Right atrium auricular region (tissue), 2 donors: Measurements from ENCODE around the gene GCNT1. TPM values are rescaled to one million over a fixed set of nuclear protein-coding genes. Genes with fewer than 3 reads are reported as not detected.
"Not testable (repeated sequence)": the region's sequence is repeated elsewhere in the genome, so short reads cannot be mapped to it uniquely, and the experiment has no call there.

Experiments
- DNase-seq: peaks from one replicate; pipeline ENCODE4 v3.0.0-alpha.2; 2019; ENCODE audit warnings: low spot score
- H3K27ac ChIP-seq, 2 donors: fragments of 200-600 bp; sonication (generic); 1 replicate in 1 of 2; 2 replicates in 1 of 2; pipeline ENCODE4 v1.5.1; 2016 to 2019
- H3K27me3 ChIP-seq, 2 donors: fragments of 200-600 bp; sonication (generic); one replicate each; pipeline versions ENCODE4 v1.5.1 to v1.6.0; 2017 to 2019
- H3K36me3 ChIP-seq: fragments of 200-600 bp; sonication (generic); one replicate; pipeline ENCODE4 v1.5.1; 2016
- H3K4me1 ChIP-seq, 2 donors: fragments of 200-600 bp; sonication (generic); one replicate each; pipeline versions ENCODE4 v1.5.1 to v1.6.0; 2017 to 2019
- H3K4me3 ChIP-seq, 2 donors: fragments of 200-600 bp; sonication (generic); 1 replicate in 1 of 2; 2 replicates in 1 of 2; pipeline ENCODE4 v1.5.1; 2017 to 2019; ENCODE audit warnings: mild to moderate bottlenecking in 1 of 2, moderate library complexity in 1 of 2
- H3K9me3 ChIP-seq, 2 donors: fragments of 200-600 bp; sonication (generic); one replicate each; pipeline ENCODE4 v1.5.1; 2019
- total RNA-seq, 2 donors: library from RNA; depleted of rRNA; stranded (reverse); fragments of >200 nt; gene quantifications; one replicate each; pipeline ENCODE4 v1.1.0, GENCODE V29; 2016
- TF ChIP-seq, protein P1 (sequence below), 2 donors: fragments of 200-600 bp; sonication (generic); IDR thresholded peaks; one replicate each; pipeline ENCODE4 v1.5.1; 2019; ENCODE audit warnings: antibody characterized with exemption in 2 of 2

Gene GCNT1
- total RNA-seq, 2 donors from 2014 or later = 1.3 to 6.4 TPM

DNA sequence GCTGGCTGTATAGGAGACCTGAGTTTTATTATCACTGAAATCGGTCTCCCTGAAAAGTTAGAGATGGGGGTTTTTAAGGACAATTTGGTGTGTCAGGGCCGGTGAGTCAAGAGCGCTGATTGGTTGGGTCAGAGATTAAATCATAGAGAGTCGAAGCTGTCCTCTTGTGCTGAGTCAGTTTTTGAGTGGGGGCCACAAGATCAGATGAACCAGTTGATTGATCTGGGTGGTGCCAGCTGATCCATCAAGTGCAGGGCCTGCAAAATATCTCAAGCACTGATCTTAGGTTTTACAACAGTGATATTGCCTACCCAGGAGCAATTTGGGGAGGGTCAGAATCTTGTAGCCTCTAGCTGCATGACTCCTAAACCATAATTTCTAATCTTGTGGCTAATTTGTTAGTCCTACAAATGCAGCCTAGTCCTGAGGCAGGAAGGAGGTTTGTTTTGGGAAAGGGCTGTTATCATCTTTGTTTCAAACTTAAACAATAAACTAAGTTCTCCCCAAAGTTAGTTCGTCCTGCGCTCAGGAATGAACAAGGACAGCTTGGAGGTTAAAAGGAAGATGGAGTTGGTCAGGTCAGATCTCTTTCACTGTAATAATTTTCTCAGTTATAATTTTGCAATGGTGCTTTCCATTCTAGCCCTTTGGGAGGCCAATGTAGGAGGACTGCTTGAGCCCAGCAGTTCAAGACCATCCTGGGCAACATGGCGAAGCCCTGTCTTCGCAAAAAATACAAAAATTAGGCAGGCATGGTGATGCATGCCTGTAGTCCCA, 33.1 kb upstream of the GCNT1 start:
- Histone ChIP-seq H3K27ac (no peak overlapping the region), H3K36me3 (no peaks in the 10 kb centered on the region), H3K4me1 (no peaks in the 10 kb centered on the region), H3K4me3 (no peak overlapping the region), H3K9me3 (no peaks in the 10 kb centered on the region), H3K27me3 (no peaks in the 10 kb centered on the region)
- TF ChIP-seq, protein P1, sequence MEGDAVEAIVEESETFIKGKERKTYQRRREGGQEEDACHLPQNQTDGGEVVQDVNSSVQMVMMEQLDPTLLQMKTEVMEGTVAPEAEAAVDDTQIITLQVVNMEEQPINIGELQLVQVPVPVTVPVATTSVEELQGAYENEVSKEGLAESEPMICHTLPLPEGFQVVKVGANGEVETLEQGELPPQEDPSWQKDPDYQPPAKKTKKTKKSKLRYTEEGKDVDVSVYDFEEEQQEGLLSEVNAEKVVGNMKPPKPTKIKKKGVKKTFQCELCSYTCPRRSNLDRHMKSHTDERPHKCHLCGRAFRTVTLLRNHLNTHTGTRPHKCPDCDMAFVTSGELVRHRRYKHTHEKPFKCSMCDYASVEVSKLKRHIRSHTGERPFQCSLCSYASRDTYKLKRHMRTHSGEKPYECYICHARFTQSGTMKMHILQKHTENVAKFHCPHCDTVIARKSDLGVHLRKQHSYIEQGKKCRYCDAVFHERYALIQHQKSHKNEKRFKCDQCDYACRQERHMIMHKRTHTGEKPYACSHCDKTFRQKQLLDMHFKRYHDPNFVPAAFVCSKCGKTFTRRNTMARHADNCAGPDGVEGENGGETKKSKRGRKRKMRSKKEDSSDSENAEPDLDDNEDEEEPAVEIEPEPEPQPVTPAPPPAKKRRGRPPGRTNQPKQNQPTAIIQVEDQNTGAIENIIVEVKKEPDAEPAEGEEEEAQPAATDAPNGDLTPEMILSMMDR (IDR thresholded peaks at IDR 0.05) = no peak
- DNase-seq = no peak

DNA sequence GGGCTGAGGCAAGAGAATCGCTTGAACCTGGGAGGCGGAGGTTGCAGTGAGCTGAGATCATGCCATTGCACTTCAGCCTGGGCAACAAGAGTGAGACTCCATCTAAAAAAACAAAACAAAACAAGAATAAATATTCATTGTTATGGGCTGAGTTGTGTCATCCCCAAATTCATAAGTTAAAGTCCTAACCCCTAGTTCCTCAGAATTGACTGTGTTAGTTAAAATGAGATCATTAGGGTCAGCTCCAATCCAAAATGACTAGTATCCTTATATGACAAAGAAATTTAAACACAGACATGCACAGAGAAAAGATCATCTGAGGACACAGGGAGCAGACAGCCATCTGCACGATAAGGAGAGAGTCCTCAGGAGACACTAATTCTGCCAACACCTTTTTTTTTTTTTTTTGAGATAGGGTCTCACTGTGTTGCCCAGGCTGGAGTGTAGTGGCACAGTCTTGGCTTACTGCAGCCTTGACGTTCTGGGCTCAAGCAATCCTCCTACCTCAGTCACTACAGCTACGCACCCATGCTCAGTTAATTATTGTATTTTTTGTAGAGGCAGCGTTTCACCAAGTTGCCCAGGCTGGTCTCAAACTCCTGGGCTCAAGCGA, 32.1 kb upstream of the GCNT1 start:
- no peak overlapping the region for H3K4me3 ChIP-seq
- no peaks in the 10 kb centered on the region for H3K36me3 ChIP-seq
- no peaks in the 10 kb centered on the region for H3K9me3 ChIP-seq
- TF ChIP-seq, protein P1 (IDR thresholded peaks at IDR 0.05) = no peak
- no peaks in the 10 kb centered on the region for H3K27me3 ChIP-seq
- no peak for DNase-seq
- H3K4me1 ChIP-seq = no peaks in the 10 kb centered on the region
- no peak overlapping the region for H3K27ac ChIP-seq

DNA sequence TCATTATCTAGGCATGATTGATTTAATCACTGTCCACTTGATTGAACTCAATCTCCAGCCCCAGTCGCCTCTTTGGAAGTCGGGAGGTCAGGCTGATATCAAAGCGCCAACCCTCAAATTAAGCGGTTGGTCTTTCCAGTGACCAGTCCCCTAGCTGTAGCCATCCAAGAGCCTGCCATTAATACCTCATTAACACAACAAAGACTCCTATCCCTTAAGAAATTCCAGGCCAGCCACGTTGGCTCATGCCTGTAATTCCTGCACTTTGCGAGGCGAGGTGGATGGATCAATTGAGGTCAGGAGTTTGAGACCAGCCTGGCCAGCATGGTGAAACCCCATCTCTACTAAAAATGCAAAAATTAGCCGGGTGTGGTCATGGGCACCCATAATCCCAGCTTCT, 27.4 kb upstream of the GCNT1 start:
- TF ChIP-seq, protein P1 (IDR thresholded peaks at IDR 0.05) = no peak
- no peak overlapping the region for H3K4me3 ChIP-seq
- DNase-seq = no peak
- no peaks in the 10 kb centered on the region for H3K27me3 ChIP-seq
- H3K4me1 ChIP-seq = no peaks in the 10 kb centered on the region
- H3K27ac ChIP-seq = no peak overlapping the region
- H3K9me3 ChIP-seq = no peaks in the 10 kb centered on the region
- H3K36me3 ChIP-seq = no peaks in the 10 kb centered on the region

DNA sequence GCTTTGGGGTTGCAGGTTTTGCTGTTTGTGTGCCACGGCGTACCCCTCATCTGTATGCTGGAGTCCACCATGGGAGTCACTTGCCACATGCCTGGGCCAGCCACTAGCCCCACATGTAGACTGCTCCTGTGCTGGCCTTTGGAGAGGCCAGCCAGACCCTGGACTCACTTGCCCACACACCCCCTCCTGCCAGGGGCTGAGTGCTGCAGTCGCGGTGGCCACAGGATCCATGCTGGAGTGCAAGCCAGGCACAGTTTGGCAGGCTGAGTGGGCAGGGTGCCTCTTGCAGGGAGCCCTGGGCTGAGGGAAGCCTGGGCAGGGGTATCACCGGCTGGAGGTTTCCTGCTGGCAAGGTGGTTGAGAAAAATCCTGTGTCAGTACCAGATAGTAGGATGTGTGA, 25.6 kb upstream of the GCNT1 start:
- H3K36me3 ChIP-seq = no peaks in the 10 kb centered on the region
- TF ChIP-seq, protein P1 (IDR thresholded peaks at IDR 0.05) = no peak
- DNase-seq = no peak
- H3K27me3 ChIP-seq = no peaks in the 10 kb centered on the region
- no peaks in the 10 kb centered on the region for H3K4me1 ChIP-seq
- no peaks in the 10 kb centered on the region for H3K9me3 ChIP-seq
- H3K4me3 ChIP-seq = no peak overlapping the region
- H3K27ac ChIP-seq = no peak overlapping the region

DNA sequence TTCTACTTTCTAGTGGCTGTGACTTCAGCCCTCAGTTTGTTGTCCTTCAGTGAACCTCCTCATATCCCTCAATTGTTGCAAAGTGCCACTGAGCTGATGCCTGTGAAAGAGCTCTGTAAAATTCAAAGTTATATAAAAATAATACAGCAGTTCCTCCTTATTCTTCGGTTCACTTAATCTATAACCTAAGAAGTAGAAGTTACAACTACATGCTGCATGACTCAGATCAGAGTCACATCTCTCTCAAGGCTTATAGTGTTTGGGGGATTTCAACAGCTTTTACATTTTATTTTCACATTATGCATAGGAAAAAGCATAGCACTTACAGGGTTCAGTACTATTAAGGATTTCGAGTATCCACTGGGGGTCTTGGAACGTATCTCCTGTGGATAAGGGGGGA, 25.1 kb upstream of the GCNT1 start:
- no peak for DNase-seq
- TF ChIP-seq, protein P1 (IDR thresholded peaks at IDR 0.05) = no peak
- Histone ChIP-seq H3K27ac (no peak overlapping the region), H3K4me1 (no peaks in the 10 kb centered on the region), H3K36me3 (no peaks in the 10 kb centered on the region), H3K27me3 (no peaks in the 10 kb centered on the region), H3K4me3 (no peak overlapping the region), H3K9me3 (no peaks in the 10 kb centered on the region)

DNA sequence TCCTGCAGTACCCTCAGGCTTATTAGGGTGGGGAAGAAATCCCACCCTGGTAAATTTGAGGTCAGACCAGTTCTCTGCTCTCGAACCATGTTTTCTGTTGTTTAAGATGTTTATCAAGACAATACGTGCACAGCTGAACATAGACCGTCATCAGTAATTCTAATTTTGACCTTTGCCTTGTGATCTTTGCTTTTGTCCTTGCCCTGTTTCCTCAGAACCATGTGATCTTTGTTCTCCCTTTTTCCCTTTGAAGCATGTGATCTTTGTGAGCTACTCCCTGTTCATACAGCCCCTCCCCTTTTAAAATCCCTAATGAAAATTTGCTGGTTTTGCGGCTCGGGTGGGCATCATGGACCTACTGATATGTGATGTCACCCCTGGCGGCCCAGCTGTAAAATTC, 24.1 kb upstream of the GCNT1 start:
- not testable (repeated sequence) for H3K4me3 ChIP-seq, H3K9me3 ChIP-seq, H3K4me1 ChIP-seq, DNase-seq, H3K27me3 ChIP-seq, H3K36me3 ChIP-seq, H3K27ac ChIP-seq

DNA sequence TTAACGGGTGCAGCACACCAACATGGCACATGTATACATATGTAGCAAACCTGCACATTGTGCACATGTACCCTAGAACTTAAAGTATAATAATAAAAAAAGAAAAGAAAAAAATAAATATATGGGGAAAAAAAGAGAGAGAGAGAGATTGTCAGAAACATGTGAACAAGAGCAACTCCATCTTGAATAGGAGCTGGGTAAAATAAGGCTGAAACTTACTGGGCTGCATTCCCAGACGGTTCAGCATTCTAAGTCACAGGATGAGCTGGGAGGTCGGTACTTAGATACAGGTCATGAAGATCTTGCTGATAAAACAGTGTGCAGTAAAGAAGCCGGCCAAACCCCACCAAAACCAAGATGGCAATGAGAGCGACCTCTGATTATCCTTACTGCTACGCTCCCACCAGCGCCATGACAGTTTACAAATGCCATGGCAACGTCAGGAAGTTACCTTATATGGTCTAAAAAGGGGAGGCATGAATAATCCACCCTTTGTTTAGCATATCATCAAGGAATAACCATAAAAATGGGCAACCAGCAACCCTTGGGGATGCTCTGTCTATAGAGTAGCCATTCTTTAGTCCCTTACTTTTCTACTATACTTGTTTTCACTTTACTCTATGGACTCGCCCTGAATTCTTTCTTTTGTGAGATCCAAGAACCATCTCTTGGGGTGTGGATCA, 21.8 kb upstream of the GCNT1 start:
- not testable (repeated sequence) for H3K9me3 ChIP-seq, DNase-seq, H3K27me3 ChIP-seq, H3K27ac ChIP-seq, H3K4me1 ChIP-seq, H3K4me3 ChIP-seq, H3K36me3 ChIP-seq
